MCF 10A (cell line): ENCODE results near the gene KLF13. TPM values are rescaled to one million over a fixed set of nuclear protein-coding genes. Genes with fewer than 3 reads are reported as not detected.

Experiments
- BruUV-seq: library from RNA; stranded (reverse); fragments of 400-500 nt; replicated peaks from 2 replicates; lab custom pipeline; 2021; lab: Mats Ljungman, UMichigan
- CTCF ChIA-PET: fragments of 300-600 bp; sonication (Branson Sonifier 250); formaldehyde crosslinking; extraction: SDS; loops from one replicate; lab custom pipeline; 2021; ENCODE audit warnings: antibody characterized with exemption, inconsistent platforms; lab: Yijun Ruan, JAX
- POLR2A ChIA-PET: fragments of 300-600, 350-650 bp; sonication (Branson Sonifier 250); formaldehyde crosslinking; extraction: SDS; loops from one replicate; lab custom pipeline; 2020; ENCODE audit warnings: antibody characterized with exemption, inconsistent platforms; lab: Yijun Ruan, JAX
- DNase-seq: peaks from one replicate; pipeline ENCODE4 v3.0.0-alpha.2; 2018; ENCODE audit not compliant: unreplicated experiment
- H3K27ac Mint-ChIP-seq: one replicate; pipeline ENCODE4 v1.8.0; 2022; ENCODE audit warnings: mild to moderate bottlenecking, low read depth, mixed read lengths; ENCODE audit not compliant: unreplicated experiment
- H3K27me3 Mint-ChIP-seq: one replicate; pipeline ENCODE4 v1.8.0; 2022; ENCODE audit warnings: mixed read lengths; ENCODE audit not compliant: insufficient read depth, unreplicated experiment
- H3K36me3 Mint-ChIP-seq: one replicate; pipeline ENCODE4 v1.8.0; 2022; ENCODE audit warnings: mild to moderate bottlenecking, moderate library complexity, mixed read lengths; ENCODE audit not compliant: insufficient read depth, unreplicated experiment
- H3K4me1 Mint-ChIP-seq: one replicate; pipeline ENCODE4 v1.8.0; 2022; ENCODE audit warnings: mixed read lengths; ENCODE audit not compliant: insufficient read depth, unreplicated experiment
- H3K4me3 Mint-ChIP-seq: one replicate; pipeline ENCODE4 v1.8.0; 2022; ENCODE audit warnings: mild to moderate bottlenecking, moderate library complexity, mixed read lengths; ENCODE audit not compliant: unreplicated experiment
- H3K9me3 Mint-ChIP-seq: one replicate; pipeline ENCODE4 v1.8.0; 2022; ENCODE audit warnings: mixed read lengths; ENCODE audit not compliant: unreplicated experiment
- intact Hi-C: fragments of 100-400 bp; cut with micrococcal nuclease; formaldehyde crosslinking; loops from 2 replicates; pipeline ENCODE4 v1.14.1; 2022
- total RNA-seq: library from RNA; stranded (reverse); gene quantifications from 2 replicates; pipeline ENCODE4 v1.2.3, GENCODE V29; 2022
- TF ChIP-seq, protein P1 (sequence below): fragments of 200-600 bp; IDR thresholded peaks from one replicate; pipeline ENCODE4 v1.8.0; 2022; ENCODE audit warnings: antibody characterized with exemption, mild to moderate bottlenecking; ENCODE audit not compliant: unreplicated experiment

Gene KLF13
- total RNA-seq, 1 experiment from 2014 or later = 83.1 TPM

DNA sequence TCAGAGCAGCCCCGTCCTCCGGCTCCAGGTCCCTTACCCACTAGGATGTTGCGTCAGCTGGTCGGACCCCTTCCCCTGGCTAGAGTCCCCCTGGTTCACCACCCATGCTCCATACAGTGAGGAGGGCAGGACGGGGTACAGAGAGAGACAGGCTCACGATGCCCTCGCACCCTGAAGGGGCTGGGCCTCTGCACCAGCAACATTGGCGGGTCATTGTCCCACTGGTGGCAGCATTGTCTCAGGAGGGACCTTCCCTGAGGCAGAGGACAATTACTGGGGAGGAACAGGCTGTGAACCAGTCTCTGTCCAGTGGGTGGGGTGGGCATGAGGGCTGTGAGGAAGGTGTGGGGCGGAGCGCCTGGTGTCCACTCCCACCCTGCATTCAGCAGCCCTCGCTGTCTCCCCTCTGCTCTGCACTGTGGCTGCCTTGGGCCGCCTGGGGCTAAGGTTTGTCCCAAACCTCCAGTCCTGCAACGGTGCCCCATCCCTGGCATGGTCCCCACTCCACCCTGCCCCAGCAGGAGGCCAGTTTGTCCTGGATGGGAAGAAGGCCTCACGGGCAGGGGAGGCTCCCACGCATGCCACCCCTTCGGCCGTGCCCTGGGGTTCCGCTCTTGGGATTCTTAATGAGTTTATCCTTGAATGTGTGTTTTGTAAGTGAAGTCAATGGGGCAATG is 48.0 kb upstream of the KLF13 start:
- peaks cover 15% of the 10 kb centered on the region for H3K4me1 Mint-ChIP-seq
- H3K36me3 Mint-ChIP-seq = no peaks in the 10 kb centered on the region
- POLR2A ChIA-PET = no interaction called here
- TF ChIP-seq, protein P1, sequence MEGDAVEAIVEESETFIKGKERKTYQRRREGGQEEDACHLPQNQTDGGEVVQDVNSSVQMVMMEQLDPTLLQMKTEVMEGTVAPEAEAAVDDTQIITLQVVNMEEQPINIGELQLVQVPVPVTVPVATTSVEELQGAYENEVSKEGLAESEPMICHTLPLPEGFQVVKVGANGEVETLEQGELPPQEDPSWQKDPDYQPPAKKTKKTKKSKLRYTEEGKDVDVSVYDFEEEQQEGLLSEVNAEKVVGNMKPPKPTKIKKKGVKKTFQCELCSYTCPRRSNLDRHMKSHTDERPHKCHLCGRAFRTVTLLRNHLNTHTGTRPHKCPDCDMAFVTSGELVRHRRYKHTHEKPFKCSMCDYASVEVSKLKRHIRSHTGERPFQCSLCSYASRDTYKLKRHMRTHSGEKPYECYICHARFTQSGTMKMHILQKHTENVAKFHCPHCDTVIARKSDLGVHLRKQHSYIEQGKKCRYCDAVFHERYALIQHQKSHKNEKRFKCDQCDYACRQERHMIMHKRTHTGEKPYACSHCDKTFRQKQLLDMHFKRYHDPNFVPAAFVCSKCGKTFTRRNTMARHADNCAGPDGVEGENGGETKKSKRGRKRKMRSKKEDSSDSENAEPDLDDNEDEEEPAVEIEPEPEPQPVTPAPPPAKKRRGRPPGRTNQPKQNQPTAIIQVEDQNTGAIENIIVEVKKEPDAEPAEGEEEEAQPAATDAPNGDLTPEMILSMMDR = no peak
- no peaks in the 10 kb centered on the region for H3K27me3 Mint-ChIP-seq
- H3K4me3 Mint-ChIP-seq = no peak overlapping the region
- H3K27ac Mint-ChIP-seq = no peak overlapping the region
- BruUV-seq = no TSS peak
- H3K9me3 Mint-ChIP-seq = no peaks in the 10 kb centered on the region
- CTCF ChIA-PET = no interaction called here
- DNase-seq = no peak
- intact Hi-C loops = no loop called here

- Mint-ChIP-seq H3K27me3 (no peaks in the 10 kb centered on the region), H3K4me1 (peaks cover 15% of the 10 kb centered on the region), H3K27ac (peak overlapping the region; percentile 59), H3K9me3 (no peaks in the 10 kb centered on the region), H3K4me3 (no peak overlapping the region), H3K36me3 (no peaks in the 10 kb centered on the region)
- DNase-seq = no peak
- intact Hi-C loops = no loop called here
- CTCF ChIA-PET = interaction anchor here (0.6 to 1.1 kb wide), 3 partner anchors 8 to 1684 kb away, joined by 3 read pairs; no protein-coding TSS in a partner anchor
- TF ChIP-seq, protein P1 = no peak
- POLR2A ChIA-PET = no interaction called here
- BruUV-seq = no TSS peak
Measured at GRCh38 chr15:31279221-31280045, 47.2 kb upstream of the KLF13 start.

DNA sequence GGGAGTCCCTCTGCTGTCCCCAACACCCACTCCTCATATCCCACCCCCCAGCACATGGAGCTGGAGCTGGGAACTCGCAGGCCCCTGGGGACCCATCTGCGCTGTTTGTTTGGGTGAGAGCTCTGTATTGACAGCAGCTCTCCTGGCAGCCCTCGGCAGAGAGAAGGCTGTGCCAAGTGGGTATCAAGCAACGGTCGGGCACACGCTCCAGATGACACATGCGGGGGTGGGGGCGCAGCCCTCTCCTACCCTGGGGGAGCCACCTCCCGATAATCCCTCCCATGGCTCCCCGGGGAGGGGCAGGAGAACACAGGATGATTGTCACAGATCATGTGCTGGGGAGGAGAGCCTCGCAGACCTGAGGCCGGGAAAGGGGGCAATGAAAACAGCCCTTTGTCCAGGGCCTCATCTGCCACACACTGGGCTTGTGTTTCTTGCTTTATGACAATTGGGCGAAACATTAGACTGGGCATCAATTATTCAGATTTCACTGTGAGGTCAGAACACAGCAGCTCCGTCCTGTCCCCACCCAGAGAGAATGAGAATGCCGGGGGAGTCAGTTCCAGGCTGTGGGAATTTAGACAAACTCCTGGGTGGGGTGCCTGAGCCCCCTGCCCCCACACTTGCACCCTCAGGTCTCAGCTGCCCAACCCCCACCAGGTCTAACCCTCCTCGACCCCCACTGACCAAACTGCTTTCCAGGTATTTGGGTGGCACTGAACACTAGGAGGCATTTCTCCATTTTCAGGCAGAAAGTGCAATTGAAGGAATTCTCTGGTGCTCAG is 46.4 kb upstream of the KLF13 start:
- intact Hi-C loops = no loop called here
- H3K4me3 Mint-ChIP-seq = no peak overlapping the region
- DNase-seq = peak; percentile 39
- POLR2A ChIA-PET = interaction anchor here (0.5 to 0.6 kb wide), 2 partner anchors 82 to 759 kb away, joined by 3 to 4 read pairs; no protein-coding TSS in a partner anchor
- TF ChIP-seq, protein P1 = no peak
- no peaks in the 10 kb centered on the region for H3K27me3 Mint-ChIP-seq
- no peaks in the 10 kb centered on the region for H3K9me3 Mint-ChIP-seq
- no TSS peak for BruUV-seq
- peak overlapping the region; percentile 59 for H3K27ac Mint-ChIP-seq
- H3K4me1 Mint-ChIP-seq = peaks cover 15% of the 10 kb centered on the region
- H3K36me3 Mint-ChIP-seq = no peaks in the 10 kb centered on the region
- CTCF ChIA-PET = interaction anchor here (0.6 to 1.1 kb wide), 3 partner anchors 9 to 1685 kb away, joined by 3 read pairs; no protein-coding TSS in a partner anchor
